ENCODE measurements around the gene WWOX. TPM values are rescaled to one million over a fixed set of nuclear protein-coding genes. Genes with fewer than 3 reads are reported as not detected.

The WWOX gene
- total and polyA plus RNA-seq, 2 of the 8 experiments (the other 6 are each of a cell fraction or from before 2014, with no cell fraction given), result 5.4 to 16.7 TPM

DNA sequence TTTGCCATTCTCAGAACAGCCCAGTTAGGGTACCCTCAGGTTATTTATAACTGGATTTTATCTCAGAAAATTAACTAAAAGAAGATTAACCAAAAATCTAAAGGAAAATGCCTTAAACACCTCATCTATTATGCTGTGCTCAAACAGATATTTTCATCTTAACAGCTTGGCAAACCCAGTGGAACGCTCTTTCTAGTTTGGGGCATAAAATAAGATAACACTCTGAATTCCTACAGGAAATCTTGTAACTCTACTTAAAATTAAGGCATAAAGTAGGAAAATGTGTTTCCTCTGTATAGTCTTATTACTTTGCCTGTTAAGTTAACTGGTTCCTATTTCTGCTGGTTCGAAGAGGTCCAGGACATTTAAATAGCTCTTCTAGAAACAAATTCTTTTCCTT is 777.2 kb downstream of the WWOX start:
- no peak overlapping the region for H4K5ac ChIP-seq (ENCODE audit: insufficient read length, low read depth, low read length)
- no peak overlapping the region for H2AFZ ChIP-seq (ENCODE audit: low read length)
- H4K8ac ChIP-seq (ENCODE audit: extremely low read depth, insufficient read depth, low read length), result no peak overlapping the region
- no peak overlapping the region for H3K56ac ChIP-seq (replicated peaks; ENCODE audit: insufficient read length, low read depth, low read length)
- no peak overlapping the region for H2BK20ac ChIP-seq (ENCODE audit: low read length)
- H3K79me1 ChIP-seq (ENCODE audit: low read depth, low read length), result no peaks in the 10 kb centered on the region
- no peak overlapping the region for H3K14ac ChIP-seq (ENCODE audit: insufficient read length)
- H2BK5ac ChIP-seq (ENCODE audit: low read depth, low read length), result no peak overlapping the region
- 88% methylated on average over 2 of the region's 2 CpGs; no CpG with 5 or more reads in 1 of the 2 experiments for WGBS, 2 experiments (ENCODE audit: extremely low coverage in 1 of 2, insufficient coverage in 1 of 2, insufficient read length in 1 of 2, insufficient replicate concordance in 2 of 2, low coverage in 1 of 2, low lambda C conversion rate in 2 of 2, missing lambda C conversion rate in 1 of 2)
- no peak overlapping the region for H2AK5ac ChIP-seq (ENCODE audit: low read depth, low read length)
- no peaks in the 10 kb centered on the region for H4K20me1 ChIP-seq (replicated peaks in 1 of 2; ENCODE audit: control insufficient read depth in 1 of 2, insufficient read depth in 2 of 2, low read length in 2 of 2)
- no peaks in the 10 kb centered on the region for H3K27me3 ChIP-seq (replicated peaks in 1 of 4; ENCODE audit: control insufficient read depth in 3 of 4, extremely low read depth in 1 of 4, insufficient read depth in 3 of 4, low read length in 3 of 4)
- no peak overlapping the region for H2BK15ac ChIP-seq (ENCODE audit: low read length)
- H3K18ac ChIP-seq (ENCODE audit: extremely low read depth, low read length), result no peak overlapping the region
- no peaks in the 10 kb centered on the region for H3K79me2 ChIP-seq (ENCODE audit: control insufficient read depth in 1 of 2, insufficient read depth in 2 of 2, low read length in 2 of 2)
- no peak overlapping the region for H3K23ac ChIP-seq (ENCODE audit: insufficient read length)
- no peaks in the 10 kb centered on the region for H3K9me3 ChIP-seq (ENCODE audit: insufficient read depth in 2 of 2, low read depth in 1 of 2, low read length in 1 of 2)
- H3K4me2 ChIP-seq (ENCODE audit: insufficient read depth in 1 of 2, low read depth in 2 of 2, low read length in 2 of 2), result no peak overlapping the region
- FAIRE-seq (no peak), DNase-seq (ENCODE audit: low read depth in 1 of 2, low spot score in 2 of 2) (no peak)
- H4K91ac ChIP-seq (replicated peaks; ENCODE audit: insufficient read length, low read length), result no peak overlapping the region
- H2BK12ac ChIP-seq (ENCODE audit: low read depth, low read length), result no peak overlapping the region
- H3K4ac ChIP-seq (replicated peaks; ENCODE audit: insufficient read length, low read depth, low read length), result no peak overlapping the region
- H3K9ac ChIP-seq (replicated peaks in 1 of 4; ENCODE audit: extremely low read depth in 1 of 4, low read depth in 3 of 4, low read length in 3 of 4), result no peak overlapping the region
- H2BK120ac ChIP-seq (replicated peaks; ENCODE audit: low read depth, low read length), result no peak overlapping the region
- H3K36me3 ChIP-seq (ENCODE audit: control insufficient read depth in 2 of 4, insufficient read depth in 4 of 4, low read length in 3 of 4), result no peaks in the 10 kb centered on the region
- no peak overlapping the region for H3K4me3 ChIP-seq (ENCODE audit: extremely low read depth in 1 of 4, insufficient read depth in 2 of 4, low read depth in 3 of 4, low read length in 4 of 4)
- POLR2A ChIA-PET (ENCODE audit: partially characterized antibody), result no interaction called here
- H3K4me1 ChIP-seq (replicated peaks in 1 of 4; ENCODE audit: control insufficient read depth in 3 of 4, insufficient read depth in 4 of 4, low read length in 3 of 4), result peaks cover 0 to 11% (median 4%) of the 10 kb centered on the region in 4 experiments; a peak in 4 of 7 replicates
- H3K27ac ChIP-seq (ENCODE audit: low read depth, low read length), result no peak overlapping the region
- CTCF ChIA-PET (ENCODE audit: partially characterized antibody), result interaction anchor here (1.1 to 2.7 kb wide), 2 partner anchors 12 to 17 kb away, joined by 5 to 13 read pairs; no protein-coding TSS in a partner anchor
- no peaks in the 10 kb centered on the region for H3K23me2 ChIP-seq (ENCODE audit: low read depth, low read length)
- TF ChIP-seq TAF7 (optimal IDR thresholded peaks at IDR 0.05; ENCODE audit: borderline replicate concordance, low read depth, low read length) (no peak), EZH2 (IDR thresholded peaks at IDR 0.05; ENCODE audit: low read depth, low read length, severe bottlenecking) (no peak), TCF12 (IDR thresholded peaks at IDR 0.05; ENCODE audit: low read depth, low read length) (no peak), BCL11A (IDR thresholded peaks at IDR 0.05; ENCODE audit: low read depth in 2 of 2, low read length in 2 of 2) (no peak), HDAC2 (IDR thresholded peaks at IDR 0.05; ENCODE audit: borderline replicate concordance in 1 of 2, low read depth in 2 of 2, low read length in 2 of 2) (no peak), TAF1 (IDR thresholded peaks at IDR 0.05; ENCODE audit: low read depth, low read length) (no peak), CBX5 (IDR thresholded peaks at IDR 0.05; ENCODE audit: low read depth, low read length) (no peak), CHD2 (IDR thresholded peaks at IDR 0.05; ENCODE audit: low read length) (no peak), SP4 (IDR thresholded peaks at IDR 0.05; ENCODE audit: low read length) (no peak), MAFK (IDR thresholded peaks at IDR 0.05; ENCODE audit: low read depth, low read length) (no peak), CTBP2 (IDR thresholded peaks at IDR 0.05; ENCODE audit: borderline replicate concordance, insufficient read depth, insufficient read length, low read length) (no peak)
- TF ChIP-seq, protein P1, sequence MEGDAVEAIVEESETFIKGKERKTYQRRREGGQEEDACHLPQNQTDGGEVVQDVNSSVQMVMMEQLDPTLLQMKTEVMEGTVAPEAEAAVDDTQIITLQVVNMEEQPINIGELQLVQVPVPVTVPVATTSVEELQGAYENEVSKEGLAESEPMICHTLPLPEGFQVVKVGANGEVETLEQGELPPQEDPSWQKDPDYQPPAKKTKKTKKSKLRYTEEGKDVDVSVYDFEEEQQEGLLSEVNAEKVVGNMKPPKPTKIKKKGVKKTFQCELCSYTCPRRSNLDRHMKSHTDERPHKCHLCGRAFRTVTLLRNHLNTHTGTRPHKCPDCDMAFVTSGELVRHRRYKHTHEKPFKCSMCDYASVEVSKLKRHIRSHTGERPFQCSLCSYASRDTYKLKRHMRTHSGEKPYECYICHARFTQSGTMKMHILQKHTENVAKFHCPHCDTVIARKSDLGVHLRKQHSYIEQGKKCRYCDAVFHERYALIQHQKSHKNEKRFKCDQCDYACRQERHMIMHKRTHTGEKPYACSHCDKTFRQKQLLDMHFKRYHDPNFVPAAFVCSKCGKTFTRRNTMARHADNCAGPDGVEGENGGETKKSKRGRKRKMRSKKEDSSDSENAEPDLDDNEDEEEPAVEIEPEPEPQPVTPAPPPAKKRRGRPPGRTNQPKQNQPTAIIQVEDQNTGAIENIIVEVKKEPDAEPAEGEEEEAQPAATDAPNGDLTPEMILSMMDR (IDR thresholded peaks at IDR 0.05; ENCODE audit: control extremely low read depth in 1 of 3, insufficient read depth in 1 of 3, low read depth in 1 of 3, low read length in 3 of 3), result no peak

Measured in H1 (cell line).